GM23338 (cell line): ENCODE measurements around the gene GRK2. TPM values are rescaled to one million over a fixed set of nuclear protein-coding genes. Genes with fewer than 3 reads are reported as not detected.

ENCODE experiments used
- ATAC-seq: fragments of 200-7000 bp; cut with Tn5 transposase; 3 replicates; pipeline ENCODE4 v1.9.1; 2020
- DNase-seq: peaks from one replicate; pipeline ENCODE4 v3.0.0-alpha.2; 2015; ENCODE audit warnings: low spot score
- H2AFZ ChIP-seq: fragments of 200-600 bp; sonication (generic); 2 replicates; pipeline ENCODE4 v1.8.0; 2016; ENCODE audit warnings: antibody characterized with exemption, mild to moderate bottlenecking, moderate library complexity
- H3F3A ChIP-seq: fragments of 200-600 bp; sonication (generic); replicated peaks from 2 replicates; pipeline ENCODE4 v1.8.0; 2017; ENCODE audit warnings: antibody characterized with exemption, mixed run types, low read depth
- H3K27ac ChIP-seq: fragments of 200-600 bp; sonication (generic); 2 replicates; pipeline ENCODE4 v1.6.1; 2016; ENCODE audit warnings: low read depth
- H3K27me3 ChIP-seq: fragments of 200-600 bp; sonication (generic); 2 replicates; pipeline ENCODE4 v1.8.0; 2016; ENCODE audit warnings: mild to moderate bottlenecking, mixed run types, moderate library complexity; ENCODE audit not compliant: insufficient read depth
- H3K36me3 ChIP-seq: fragments of 200-600 bp; sonication (generic); 2 replicates; pipeline ENCODE4 v1.8.0; 2016; ENCODE audit warnings: mild to moderate bottlenecking; ENCODE audit not compliant: insufficient read depth
- H3K4me1 ChIP-seq: fragments of 200-600 bp; sonication (generic); 2 replicates; pipeline ENCODE4 v1.8.0; 2016; ENCODE audit warnings: mild to moderate bottlenecking, moderate library complexity; ENCODE audit not compliant: insufficient read depth
- H3K4me2 ChIP-seq: fragments of 200-600 bp; sonication (generic); 2 replicates; pipeline ENCODE4 v1.7.1; 2017; ENCODE audit warnings: mixed run types
- H3K4me3 ChIP-seq: fragments of 200-600 bp; sonication (generic); 2 replicates; pipeline ENCODE4 v1.6.1; 2016; ENCODE audit warnings: mixed run types
- H3K79me2 ChIP-seq: fragments of 200-600 bp; sonication (generic); replicated peaks from 2 replicates; pipeline ENCODE4 v1.8.0; 2017; ENCODE audit warnings: mild to moderate bottlenecking; ENCODE audit not compliant: insufficient read depth
- H3K9me2 ChIP-seq: fragments of 200-600 bp; sonication (generic); 2 replicates; pipeline ENCODE4 v1.8.0; 2017; ENCODE audit not compliant: insufficient read depth
- H4K20me1 ChIP-seq: fragments of 200-600 bp; sonication (generic); replicated peaks from 2 replicates; pipeline ENCODE4 v1.8.0; 2017; ENCODE audit warnings: mild to moderate bottlenecking; ENCODE audit not compliant: insufficient read depth
- H3K27ac Mint-ChIP-seq: 2 replicates; pipeline ENCODE4 v1.8.0; 2020; ENCODE audit warnings: inconsistent platforms, mild to moderate bottlenecking, moderate library complexity, mixed read lengths
- H3K27me3 Mint-ChIP-seq: 3 replicates; pipeline ENCODE4 v1.8.0; 2022; ENCODE audit warnings: low read depth, mild to moderate bottlenecking, moderate library complexity, mixed read lengths, inconsistent platforms; ENCODE audit not compliant: insufficient read depth, poor library complexity
- H3K36me3 Mint-ChIP-seq: 3 replicates; pipeline ENCODE4 v1.8.0; 2021; ENCODE audit warnings: low read depth, mild to moderate bottlenecking, inconsistent platforms, moderate library complexity, mixed read lengths
- H3K4me1 Mint-ChIP-seq: 3 replicates; pipeline ENCODE4 v1.8.0; 2020; ENCODE audit warnings: mild to moderate bottlenecking, inconsistent platforms, mixed read lengths
- H3K4me3 Mint-ChIP-seq: 3 replicates; pipeline ENCODE4 v1.8.0; 2021; ENCODE audit warnings: moderate library complexity, mild to moderate bottlenecking, inconsistent platforms, mixed read lengths
- H3K9me3 Mint-ChIP-seq: 3 replicates; pipeline ENCODE4 v1.8.0; 2020; ENCODE audit warnings: moderate library complexity, mild to moderate bottlenecking, inconsistent platforms, mixed read lengths
- CREB1 ChIP-seq: fragments of 250-450 bp; sonication (Bioruptor Pico); IDR thresholded peaks from 2 replicates; pipeline ENCODE4 v1.5.0; 2020; ENCODE audit warnings: low read depth, mild to moderate bottlenecking, moderate library complexity
- EZH2 ChIP-seq: fragments of 200-600 bp; sonication (generic); IDR thresholded peaks from one replicate; pipeline ENCODE4 v1.8.0; 2017; ENCODE audit warnings: antibody characterized with exemption, mild to moderate bottlenecking, low read depth; ENCODE audit not compliant: unreplicated experiment
- EZH2phosphoT487 ChIP-seq: fragments of 200-600 bp; sonication (generic); IDR thresholded peaks from one replicate; pipeline ENCODE4 v1.8.1; 2018; ENCODE audit warnings: antibody characterized with exemption; ENCODE audit not compliant: unreplicated experiment
- JUNB ChIP-seq: IDR thresholded peaks from one replicate; pipeline ENCODE4 v1.6.1; 2016; ENCODE audit warnings: antibody characterized with exemption; ENCODE audit not compliant: unreplicated experiment
- NANOG ChIP-seq: IDR thresholded peaks from 2 replicates; pipeline ENCODE4 v1.6.1; 2016; ENCODE audit warnings: antibody characterized with exemption, borderline replicate concordance
- POLR2AphosphoS5 ChIP-seq: IDR thresholded peaks from 2 replicates; pipeline ENCODE4 v1.6.1; 2016; ENCODE audit warnings: antibody characterized with exemption, low read depth
- STAT1 ChIP-seq: IDR thresholded peaks from one replicate; pipeline ENCODE4 v1.6.1; 2016; ENCODE audit warnings: antibody characterized with exemption; ENCODE audit not compliant: unreplicated experiment
- ZNF114 ChIP-seq: fragments of 250-450 bp; sonication (Bioruptor Pico); IDR thresholded peaks from 2 replicates; pipeline ENCODE4 v1.5.0; 2020; ENCODE audit warnings: mild to moderate bottlenecking, moderate library complexity
- ZNF331 ChIP-seq: fragments of 250-450 bp; sonication (Bioruptor Pico); IDR thresholded peaks from 2 replicates; pipeline ENCODE4 v1.5.0; 2020; ENCODE audit warnings: low read depth, mild to moderate bottlenecking, moderate library complexity
- polyA plus RNA-seq: library from polyadenylated mRNA; unstranded; fragments of >200 nt; fragmentation: Nextera tagmentation; extraction: Ambion mirVana; gene quantifications from 2 replicates; pipeline ENCODE4 v1.2.1, GENCODE V29; 2016
- total RNA-seq: library from RNA; depleted of rRNA; stranded (reverse); fragments of >200 nt; shearing (Covaris generic); gene quantifications from 2 replicates; pipeline ENCODE4 v1.2.3, GENCODE V29; 2014
- TF ChIP-seq, protein P1 (sequence below): fragments of 250-450 bp; sonication (Bioruptor Pico); IDR thresholded peaks from 2 replicates; pipeline ENCODE4 v1.5.0; 2020; ENCODE audit warnings: mild to moderate bottlenecking, moderate library complexity
- TF ChIP-seq, protein P2 (sequence below): IDR thresholded peaks from 2 replicates; pipeline ENCODE4 v1.6.1; 2016; ENCODE audit warnings: antibody characterized with exemption
- TF ChIP-seq, protein P3 (sequence below), 2 experiments: fragments of 200-600 bp in 1 of 2; sonication (generic) in 1 of 2; conservative IDR thresholded peaks; 2 replicates each; pipeline versions ENCODE4 v1.5.1 to v1.6.1; 2016 to 2017; ENCODE audit warnings: antibody characterized with exemption in 2 of 2, low read depth in 2 of 2, mild to moderate bottlenecking in 2 of 2, moderate library complexity in 1 of 2

Gene GRK2
- total and polyA plus RNA-seq, 2 experiments from 2014 or later, result 19.5 to 72.5 TPM

DNA sequence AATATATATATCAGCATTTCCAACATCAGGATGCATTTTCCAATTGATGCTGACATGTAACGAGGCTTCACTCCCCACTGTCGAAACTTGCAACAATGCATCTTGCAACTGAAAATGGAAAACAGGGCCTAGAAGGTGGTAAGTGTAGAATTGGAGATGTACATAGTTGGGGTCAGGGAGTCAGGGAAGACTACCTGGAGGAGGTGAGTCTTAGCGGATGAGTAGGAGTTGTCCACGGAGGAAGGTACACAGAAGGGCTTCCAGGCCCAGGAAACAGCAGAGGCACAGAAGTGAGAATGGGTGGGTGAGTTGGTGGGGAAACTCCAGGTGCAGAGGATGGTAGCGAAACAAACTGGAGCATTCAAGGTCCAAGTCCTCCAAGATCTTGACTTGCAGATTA, 2.0 kb upstream of the GRK2 start:
- peaks cover 8% of the 10 kb centered on the region; the same call in 1 of the 2 replicates for H4K20me1 ChIP-seq
- Mint-ChIP-seq H3K4me1 (peaks cover 35% of the 10 kb centered on the region), H3K9me3 (no peaks in the 10 kb centered on the region), H3K36me3 (peaks cover 12% of the 10 kb centered on the region; the same call in 2 of the 3 replicates), H3K27me3 (peaks cover 21% of the 10 kb centered on the region), H3K4me3 (no peak overlapping the region; the same call in 2 of the 3 replicates), H3K27ac (no peak overlapping the region)
- no peak overlapping the region for H3K27ac ChIP-seq
- peaks cover 13% of the 10 kb centered on the region for H3K4me1 ChIP-seq
- peaks cover 26% of the 10 kb centered on the region for H3K79me2 ChIP-seq
- H3F3A ChIP-seq, result peaks cover 20% of the 10 kb centered on the region
- no peaks in the 10 kb centered on the region for H3K9me2 ChIP-seq
- H3K27me3 ChIP-seq, result no peaks in the 10 kb centered on the region
- TF ChIP-seq CREB1 (CRISPR knock-in tag) (no peak), STAT1 (no peak), ZNF331 (CRISPR knock-in tag) (no peak), EZH2 (no peak), JUNB (no peak), POLR2AphosphoS5 (no peak), ZNF114 (CRISPR knock-in tag) (no peak), NANOG (no peak), EZH2phosphoT487 (no peak)
- TF ChIP-seq, protein P1, sequence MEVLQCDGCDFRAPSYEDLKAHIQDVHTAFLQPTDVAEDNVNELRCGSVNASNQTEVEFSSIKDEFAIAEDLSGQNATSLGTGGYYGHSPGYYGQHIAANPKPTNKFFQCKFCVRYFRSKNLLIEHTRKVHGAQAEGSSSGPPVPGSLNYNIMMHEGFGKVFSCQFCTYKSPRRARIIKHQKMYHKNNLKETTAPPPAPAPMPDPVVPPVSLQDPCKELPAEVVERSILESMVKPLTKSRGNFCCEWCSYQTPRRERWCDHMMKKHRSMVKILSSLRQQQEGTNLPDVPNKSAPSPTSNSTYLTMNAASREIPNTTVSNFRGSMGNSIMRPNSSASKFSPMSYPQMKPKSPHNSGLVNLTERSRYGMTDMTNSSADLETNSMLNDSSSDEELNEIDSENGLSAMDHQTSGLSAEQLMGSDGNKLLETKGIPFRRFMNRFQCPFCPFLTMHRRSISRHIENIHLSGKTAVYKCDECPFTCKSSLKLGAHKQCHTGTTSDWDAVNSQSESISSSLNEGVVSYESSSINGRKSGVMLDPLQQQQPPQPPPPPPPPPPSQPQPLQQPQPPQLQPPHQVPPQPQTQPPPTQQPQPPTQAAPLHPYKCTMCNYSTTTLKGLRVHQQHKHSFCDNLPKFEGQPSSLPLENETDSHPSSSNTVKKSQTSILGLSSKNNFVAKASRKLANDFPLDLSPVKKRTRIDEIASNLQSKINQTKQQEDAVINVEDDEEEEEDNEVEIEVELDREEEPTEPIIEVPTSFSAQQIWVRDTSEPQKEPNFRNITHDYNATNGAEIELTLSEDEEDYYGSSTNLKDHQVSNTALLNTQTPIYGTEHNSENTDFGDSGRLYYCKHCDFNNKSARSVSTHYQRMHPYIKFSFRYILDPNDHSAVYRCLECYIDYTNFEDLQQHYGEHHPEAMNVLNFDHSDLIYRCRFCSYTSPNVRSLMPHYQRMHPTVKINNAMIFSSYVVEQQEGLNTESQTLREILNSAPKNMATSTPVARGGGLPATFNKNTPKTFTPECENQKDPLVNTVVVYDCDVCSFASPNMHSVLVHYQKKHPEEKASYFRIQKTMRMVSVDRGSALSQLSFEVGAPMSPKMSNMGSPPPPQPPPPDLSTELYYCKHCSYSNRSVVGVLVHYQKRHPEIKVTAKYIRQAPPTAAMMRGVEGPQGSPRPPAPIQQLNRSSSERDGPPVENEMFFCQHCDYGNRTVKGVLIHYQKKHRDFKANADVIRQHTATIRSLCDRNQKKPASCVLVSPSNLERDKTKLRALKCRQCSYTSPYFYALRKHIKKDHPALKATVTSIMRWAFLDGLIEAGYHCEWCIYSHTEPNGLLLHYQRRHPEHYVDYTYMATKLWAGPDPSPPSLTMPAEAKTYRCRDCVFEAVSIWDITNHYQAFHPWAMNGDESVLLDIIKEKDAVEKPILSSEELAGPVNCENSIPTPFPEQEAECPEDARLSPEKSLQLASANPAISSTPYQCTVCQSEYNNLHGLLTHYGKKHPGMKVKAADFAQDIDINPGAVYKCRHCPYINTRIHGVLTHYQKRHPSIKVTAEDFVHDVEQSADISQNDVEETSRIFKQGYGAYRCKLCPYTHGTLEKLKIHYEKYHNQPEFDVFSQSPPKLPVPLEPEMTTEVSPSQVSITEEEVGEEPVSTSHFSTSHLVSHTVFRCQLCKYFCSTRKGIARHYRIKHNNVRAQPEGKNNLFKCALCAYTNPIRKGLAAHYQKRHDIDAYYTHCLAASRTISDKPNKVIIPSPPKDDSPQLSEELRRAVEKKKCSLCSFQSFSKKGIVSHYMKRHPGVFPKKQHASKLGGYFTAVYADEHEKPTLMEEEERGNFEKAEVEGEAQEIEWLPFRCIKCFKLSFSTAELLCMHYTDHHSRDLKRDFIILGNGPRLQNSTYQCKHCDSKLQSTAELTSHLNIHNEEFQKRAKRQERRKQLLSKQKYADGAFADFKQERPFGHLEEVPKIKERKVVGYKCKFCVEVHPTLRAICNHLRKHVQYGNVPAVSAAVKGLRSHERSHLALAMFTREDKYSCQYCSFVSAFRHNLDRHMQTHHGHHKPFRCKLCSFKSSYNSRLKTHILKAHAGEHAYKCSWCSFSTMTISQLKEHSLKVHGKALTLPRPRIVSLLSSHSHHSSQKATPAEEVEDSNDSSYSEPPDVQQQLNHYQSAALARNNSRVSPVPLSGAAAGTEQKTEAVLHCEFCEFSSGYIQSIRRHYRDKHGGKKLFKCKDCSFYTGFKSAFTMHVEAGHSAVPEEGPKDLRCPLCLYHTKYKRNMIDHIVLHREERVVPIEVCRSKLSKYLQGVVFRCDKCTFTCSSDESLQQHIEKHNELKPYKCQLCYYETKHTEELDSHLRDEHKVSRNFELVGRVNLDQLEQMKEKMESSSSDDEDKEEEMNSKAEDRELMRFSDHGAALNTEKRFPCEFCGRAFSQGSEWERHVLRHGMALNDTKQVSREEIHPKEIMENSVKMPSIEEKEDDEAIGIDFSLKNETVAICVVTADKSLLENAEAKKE (CRISPR knock-in tag), result no peak
- TF ChIP-seq, protein P2, sequence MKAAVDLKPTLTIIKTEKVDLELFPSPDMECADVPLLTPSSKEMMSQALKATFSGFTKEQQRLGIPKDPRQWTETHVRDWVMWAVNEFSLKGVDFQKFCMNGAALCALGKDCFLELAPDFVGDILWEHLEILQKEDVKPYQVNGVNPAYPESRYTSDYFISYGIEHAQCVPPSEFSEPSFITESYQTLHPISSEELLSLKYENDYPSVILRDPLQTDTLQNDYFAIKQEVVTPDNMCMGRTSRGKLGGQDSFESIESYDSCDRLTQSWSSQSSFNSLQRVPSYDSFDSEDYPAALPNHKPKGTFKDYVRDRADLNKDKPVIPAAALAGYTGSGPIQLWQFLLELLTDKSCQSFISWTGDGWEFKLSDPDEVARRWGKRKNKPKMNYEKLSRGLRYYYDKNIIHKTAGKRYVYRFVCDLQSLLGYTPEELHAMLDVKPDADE, result no peak
- TF ChIP-seq, protein P3, sequence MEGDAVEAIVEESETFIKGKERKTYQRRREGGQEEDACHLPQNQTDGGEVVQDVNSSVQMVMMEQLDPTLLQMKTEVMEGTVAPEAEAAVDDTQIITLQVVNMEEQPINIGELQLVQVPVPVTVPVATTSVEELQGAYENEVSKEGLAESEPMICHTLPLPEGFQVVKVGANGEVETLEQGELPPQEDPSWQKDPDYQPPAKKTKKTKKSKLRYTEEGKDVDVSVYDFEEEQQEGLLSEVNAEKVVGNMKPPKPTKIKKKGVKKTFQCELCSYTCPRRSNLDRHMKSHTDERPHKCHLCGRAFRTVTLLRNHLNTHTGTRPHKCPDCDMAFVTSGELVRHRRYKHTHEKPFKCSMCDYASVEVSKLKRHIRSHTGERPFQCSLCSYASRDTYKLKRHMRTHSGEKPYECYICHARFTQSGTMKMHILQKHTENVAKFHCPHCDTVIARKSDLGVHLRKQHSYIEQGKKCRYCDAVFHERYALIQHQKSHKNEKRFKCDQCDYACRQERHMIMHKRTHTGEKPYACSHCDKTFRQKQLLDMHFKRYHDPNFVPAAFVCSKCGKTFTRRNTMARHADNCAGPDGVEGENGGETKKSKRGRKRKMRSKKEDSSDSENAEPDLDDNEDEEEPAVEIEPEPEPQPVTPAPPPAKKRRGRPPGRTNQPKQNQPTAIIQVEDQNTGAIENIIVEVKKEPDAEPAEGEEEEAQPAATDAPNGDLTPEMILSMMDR (conservative IDR thresholded peaks at IDR 0.05; ENCODE audit: low read depth in 2 of 2), result no peak
- peaks cover 3% of the 10 kb centered on the region; the same call in 1 of the 2 replicates for H3K36me3 ChIP-seq
- DNase-seq (no peak), ATAC-seq (no peak)
- no peak overlapping the region for H3K4me2 ChIP-seq
- H3K4me3 ChIP-seq, result no peak overlapping the region
- no peak overlapping the region for H2AFZ ChIP-seq
